Muscle layer of colon (tissue), 2 donors: ENCODE results near the gene PGGT1B.
A peak's percentile ranks its signal among the peaks of the same experiment; 100 is the strongest.

Experiments used
- H3K27ac ChIP-seq: one replicate; pipeline ENCODE4 v1.7.0; 2013; ENCODE audit warnings: low read depth, mild to moderate bottlenecking, low read length, moderate library complexity
- H3K27me3 ChIP-seq, 2 donors: one replicate each; pipeline ENCODE4 v1.7.0; 2013; ENCODE audit warnings: low read length in 2 of 2, mild to moderate bottlenecking in 2 of 2; ENCODE audit not compliant: insufficient read depth in 2 of 2, control insufficient read depth in 1 of 2
- H3K36me3 ChIP-seq: one replicate; pipeline ENCODE4 v1.7.0; 2013; ENCODE audit warnings: mild to moderate bottlenecking, low read length; ENCODE audit not compliant: insufficient read depth
- H3K4me1 ChIP-seq: one replicate; pipeline ENCODE4 v1.7.0; 2013; ENCODE audit warnings: mild to moderate bottlenecking, low read length; ENCODE audit not compliant: insufficient read depth
- H3K4me3 ChIP-seq, 2 donors: one replicate each; pipeline ENCODE4 v1.7.0; 2013; ENCODE audit warnings: low read length in 2 of 2, low read depth in 1 of 2, mild to moderate bottlenecking in 1 of 2, moderate library complexity in 1 of 2
- H3K9ac ChIP-seq: one replicate; pipeline ENCODE4 v1.7.0; 2013; ENCODE audit warnings: low read length
- H3K9me3 ChIP-seq: one replicate; pipeline ENCODE4 v1.7.0; 2013; ENCODE audit warnings: mild to moderate bottlenecking, low read length
- donor health status: abdominal sarcoma.
- donor health status: Adenocarcinoma of cecum.

PGGT1B gene

GRCh38 chr5:115262321-115263077, at the start of gene PGGT1B:
Gene PGGT1B, minus strand, starts transcription at chr5:115262877. Its CDS starts 26 bp downstream, at chr5:115262851.
- Histone ChIP-seq H3K36me3 (no peaks in the 10 kb centered on the region), H3K4me1 (peaks cover 17% of the 10 kb centered on the region), H3K27me3 (no peaks in the 10 kb centered on the region), H3K27ac (peak within 1 kb of the TSS; percentile 28), H3K4me3 (peak within 1 kb of the TSS; percentile 96), H3K9me3 (no peaks in the 10 kb centered on the region), H3K9ac (peak within 1 kb of the TSS; percentile 92)

- Histone ChIP-seq H3K4me3 (no peak overlapping the region), H3K9ac (no peak overlapping the region), H3K36me3 (no peaks in the 10 kb centered on the region), H3K4me1 (no peaks in the 10 kb centered on the region), H3K27me3 (peaks cover 0 to 6% of the 10 kb centered on the region in 2 donors), H3K27ac (no peak overlapping the region), H3K9me3 (no peaks in the 10 kb centered on the region)
Observed at GRCh38 chr5:115309751-115310370, 47.2 kb upstream of the PGGT1B start.

- H3K27me3 ChIP-seq, result peaks cover 0 to 6% of the 10 kb centered on the region in 2 donors
- no peak overlapping the region for H3K9ac ChIP-seq
- no peaks in the 10 kb centered on the region for H3K4me1 ChIP-seq
- no peak overlapping the region for H3K27ac ChIP-seq
- H3K36me3 ChIP-seq, result no peaks in the 10 kb centered on the region
- H3K9me3 ChIP-seq, result no peaks in the 10 kb centered on the region
- H3K4me3 ChIP-seq, result no peak overlapping the region
Observed at GRCh38 chr5:115308815-115309214, 46.1 kb upstream of the PGGT1B start.

DNA sequence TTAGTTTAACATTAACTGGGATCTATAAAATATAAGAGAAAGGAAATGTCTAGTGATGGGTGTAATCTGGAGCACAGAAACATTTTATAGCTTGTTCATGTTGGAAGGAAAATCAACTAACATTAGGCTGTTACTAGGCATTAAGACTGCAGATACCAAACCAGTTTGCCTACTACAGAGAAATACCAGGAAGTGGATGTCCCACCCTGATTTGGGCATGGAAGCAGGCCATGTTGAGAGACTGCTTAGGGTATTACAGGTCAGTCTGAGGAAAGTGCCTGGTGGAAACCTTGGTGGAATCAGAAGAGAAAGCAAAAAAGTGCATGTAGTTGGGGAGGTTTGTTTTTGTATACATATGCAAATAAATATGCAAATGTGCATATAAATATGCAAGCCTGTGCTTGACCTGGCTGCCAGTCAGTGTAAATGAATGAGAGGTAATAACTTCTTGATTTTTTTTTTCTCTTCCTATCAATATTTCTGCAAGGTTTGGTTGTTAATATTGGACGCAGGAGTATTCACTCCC, 43.4 kb upstream of the PGGT1B start:
- H3K9ac ChIP-seq, result no peak overlapping the region
- peaks cover 0 to 6% of the 10 kb centered on the region in 2 donors for H3K27me3 ChIP-seq
- no peaks in the 10 kb centered on the region for H3K4me1 ChIP-seq
- no peaks in the 10 kb centered on the region for H3K36me3 ChIP-seq
- H3K9me3 ChIP-seq, result no peaks in the 10 kb centered on the region
- H3K4me3 ChIP-seq, result no peak overlapping the region
- no peak overlapping the region for H3K27ac ChIP-seq

- no peak overlapping the region for H3K9ac ChIP-seq
- H3K9me3 ChIP-seq, result no peaks in the 10 kb centered on the region
- H3K4me1 ChIP-seq, result no peaks in the 10 kb centered on the region
- no peak overlapping the region for H3K27ac ChIP-seq
- H3K36me3 ChIP-seq, result no peaks in the 10 kb centered on the region
- H3K27me3 ChIP-seq, result peaks cover 0 to 6% of the 10 kb centered on the region in 2 donors
- H3K4me3 ChIP-seq, result no peak overlapping the region
Observed at GRCh38 chr5:115304496-115304895, 41.8 kb upstream of the PGGT1B start.

GRCh38 chr5:115298811-115299210, 36.1 kb upstream of the PGGT1B start:
- H3K36me3 ChIP-seq, result no peaks in the 10 kb centered on the region

DNA sequence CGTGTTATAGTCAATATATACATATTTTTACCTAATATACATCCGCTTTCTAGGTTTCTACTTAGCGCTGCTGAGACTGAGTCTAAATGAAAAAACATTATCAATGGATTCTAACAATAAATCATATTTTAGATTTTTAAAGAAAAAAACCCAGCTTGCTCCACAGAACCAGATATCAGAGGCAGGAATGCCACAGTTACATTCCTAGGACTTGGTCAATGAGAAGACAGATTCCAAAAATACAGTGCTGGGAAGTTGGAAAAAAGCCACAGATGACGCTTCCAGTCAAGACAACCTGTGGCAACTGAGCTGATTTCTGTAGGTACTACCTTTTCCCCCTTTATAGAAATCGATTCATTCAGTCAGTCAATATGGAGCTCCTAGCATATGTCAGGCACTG, 34.4 kb upstream of the PGGT1B start:
- peaks cover 6% of the 10 kb centered on the region for H3K4me1 ChIP-seq
- no peaks in the 10 kb centered on the region for H3K9me3 ChIP-seq
- H3K27me3 ChIP-seq, result no peaks in the 10 kb centered on the region
- no peak overlapping the region for H3K9ac ChIP-seq
- H3K36me3 ChIP-seq, result no peaks in the 10 kb centered on the region
- H3K4me3 ChIP-seq, result no peak overlapping the region
- no peak overlapping the region for H3K27ac ChIP-seq

More at GRCh38 chr5:115298811-115299210, 36.1 kb upstream of the PGGT1B start:
- peaks cover 6% of the 10 kb centered on the region for H3K4me1 ChIP-seq
- no peaks in the 10 kb centered on the region for H3K9me3 ChIP-seq
- H3K27me3 ChIP-seq, result no peaks in the 10 kb centered on the region
- no peak overlapping the region for H3K4me3 ChIP-seq
- H3K27ac ChIP-seq, result no peak overlapping the region
- no peak overlapping the region for H3K9ac ChIP-seq

DNA sequence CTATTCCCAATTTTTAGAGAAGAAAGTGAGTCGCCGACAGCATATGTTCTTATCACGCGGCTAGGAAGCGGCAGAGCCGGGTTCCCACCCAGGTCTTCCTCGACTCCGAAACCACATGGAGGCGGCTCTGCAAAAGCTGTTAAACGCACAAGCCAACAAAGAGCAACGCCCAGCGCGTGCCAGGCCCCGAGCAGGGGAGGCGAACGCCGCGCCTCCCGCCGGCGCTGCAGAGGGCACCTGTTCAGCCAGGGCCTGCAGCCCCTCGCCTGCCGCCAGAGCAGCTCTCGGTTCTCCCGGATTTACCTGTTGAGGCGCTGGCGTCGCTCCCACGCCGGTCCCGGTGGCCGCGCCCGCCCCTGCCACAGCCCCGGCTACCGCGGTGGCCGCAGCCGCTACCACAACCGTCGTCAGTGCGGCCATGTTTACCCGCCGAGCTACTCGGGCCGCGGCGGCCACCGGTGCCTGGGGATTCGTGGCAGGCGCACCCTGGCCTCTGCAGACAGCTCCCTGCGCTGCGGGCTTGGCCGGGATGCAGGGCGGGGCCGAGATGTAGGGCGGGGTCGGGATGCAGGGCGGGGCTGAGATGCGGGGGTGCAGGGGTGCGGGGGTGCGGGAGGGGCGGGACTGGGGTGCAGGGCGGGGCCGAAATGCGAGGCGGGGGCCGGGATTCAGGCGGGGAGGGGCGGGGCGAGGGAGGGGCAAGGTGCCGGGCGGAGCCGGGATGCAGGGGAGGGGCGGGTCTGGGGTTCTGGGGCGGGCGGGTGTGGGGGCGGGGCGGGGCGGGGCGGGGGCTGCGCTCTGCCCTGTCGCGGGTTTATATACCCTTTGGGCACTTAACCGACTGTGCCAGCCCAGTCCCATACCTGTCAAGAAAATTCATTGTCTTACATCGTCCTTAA, 33.7 kb upstream of the PGGT1B start, which contains the start of gene CCDC112:
TSS of gene CCDC112 (minus strand) at position 531 of the 899 bp plus-strand sequence. CDS start at position 420, 111 bp downstream.
- H3K9ac ChIP-seq, result peak within 1 kb of the TSS; percentile 50
- H3K27ac ChIP-seq, result peak within 1 kb of the TSS; percentile 47

DNA sequence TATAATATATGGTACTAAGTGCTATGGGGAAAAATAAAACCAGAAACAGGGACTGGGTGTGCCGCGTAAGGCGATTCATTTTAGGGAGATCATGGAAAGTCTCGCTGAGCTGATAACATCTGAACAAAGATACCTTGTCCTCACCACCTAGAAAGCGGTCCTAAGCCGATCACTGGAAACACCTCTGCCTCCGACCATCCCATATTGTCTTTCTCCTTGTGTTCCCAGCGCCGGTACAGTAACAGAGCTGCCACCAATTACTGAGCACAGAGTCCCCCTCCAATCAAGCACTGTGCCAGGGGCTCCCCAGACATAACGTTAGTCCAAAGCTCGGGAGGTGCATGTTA, 33.1 kb upstream of the PGGT1B start:
- Histone ChIP-seq H3K27ac (peak overlapping the region; percentile 47), H3K4me1 (peaks cover 6% of the 10 kb centered on the region), H3K9me3 (no peaks in the 10 kb centered on the region), H3K27me3 (no peaks in the 10 kb centered on the region), H3K36me3 (no peaks in the 10 kb centered on the region), H3K4me3 (peak overlapping the region; percentile 50 to 83), H3K9ac (peak overlapping the region; percentile 50)

More for the DNA sequence above, 33.7 kb upstream of the PGGT1B start, which contains the start of gene CCDC112:
- Histone ChIP-seq H3K36me3 (no peaks in the 10 kb centered on the region), H3K4me3 (peak within 1 kb of the TSS; percentile 50 to 83), H3K27me3 (no peaks in the 10 kb centered on the region), H3K9me3 (no peaks in the 10 kb centered on the region), H3K4me1 (peaks cover 6% of the 10 kb centered on the region)

- no peaks in the 10 kb centered on the region for H3K36me3 ChIP-seq
- H3K9me3 ChIP-seq, result no peaks in the 10 kb centered on the region
- no peak overlapping the region for H3K9ac ChIP-seq
- H3K4me3 ChIP-seq, result no peak overlapping the region
- peaks cover 6% of the 10 kb centered on the region for H3K4me1 ChIP-seq
- H3K27me3 ChIP-seq, result no peaks in the 10 kb centered on the region
- no peak overlapping the region for H3K27ac ChIP-seq
Observed at GRCh38 chr5:115291397-115291796, 28.7 kb upstream of the PGGT1B start.

- no peak overlapping the region for H3K4me3 ChIP-seq
- H3K27ac ChIP-seq, result no peak overlapping the region
- no peaks in the 10 kb centered on the region for H3K36me3 ChIP-seq
Observed at GRCh38 chr5:115289104-115289503, 26.4 kb upstream of the PGGT1B start.

More at GRCh38 chr5:115289104-115289503, 26.4 kb upstream of the PGGT1B start:
- Histone ChIP-seq H3K4me1 (no peaks in the 10 kb centered on the region), H3K9ac (no peak overlapping the region), H3K9me3 (no peaks in the 10 kb centered on the region), H3K27me3 (no peaks in the 10 kb centered on the region)
